ENCODE results near the gene AFF2.

GRCh38 chrX:148808833-148809232, 308.4 kb downstream of the AFF2 start:
- TF ChIP-seq CTCF (IDR thresholded peaks at IDR 0.05; ENCODE audit: extremely low read depth in 1 of 2, insufficient read depth in 1 of 2, low read depth in 1 of 2, low read length in 2 of 2) = no peak
- no peak for TF ChIP-seq MAX (IDR thresholded peaks at IDR 0.05; ENCODE audit: insufficient read depth, insufficient read length)
- no peak for TF ChIP-seq EZH2 (IDR thresholded peaks at IDR 0.05; ENCODE audit: borderline replicate concordance, low read depth, low read length, severe bottlenecking)
- TF ChIP-seq FOS (IDR thresholded peaks at IDR 0.05; ENCODE audit: borderline replicate concordance, insufficient read depth, low read length) = no peak
- no peak for TF ChIP-seq POLR2AphosphoS5 (IDR thresholded peaks at IDR 0.05; ENCODE audit: insufficient read depth, low read depth, low read length)
- TF ChIP-seq GATA2 (IDR thresholded peaks at IDR 0.05; ENCODE audit: insufficient read depth, insufficient read length, low read depth, low read length) = no peak
- no peak for TF ChIP-seq POLR2A (IDR thresholded peaks at IDR 0.05; ENCODE audit: low read depth, low read length)

Measured in endothelial cell of umbilical vein (primary cell).